HepG2 (cell line): ENCODE measurements around the gene PROCR. TPM values are rescaled to one million over a fixed set of nuclear protein-coding genes. Genes with fewer than 3 reads are reported as not detected.

Experiments used
- BHLHE40 ChIP-seq: IDR thresholded peaks from 2 replicates; pipeline ENCODE4 v1.6.1; 2011; ENCODE audit warnings: low read length, improper control_type of control experiment
- DMAP1 ChIP-seq: IDR thresholded peaks from 2 replicates; pipeline ENCODE4 v1.6.1; 2016
- DR1 ChIP-seq: sonication (generic); formaldehyde crosslinking; IDR thresholded peaks from 2 replicates; pipeline ENCODE4 v1.8.0; 2021; ENCODE audit warnings: mild to moderate bottlenecking, missing genetic modification reagents, inconsistent platforms
- GATAD1 ChIP-seq: IDR thresholded peaks from 2 replicates; pipeline ENCODE4 v1.6.1; 2016; ENCODE audit warnings: missing genetic modification reagents, missing compliant biosample characterization
- HES4 ChIP-seq: sonication (generic); formaldehyde crosslinking; IDR thresholded peaks from 2 replicates; pipeline ENCODE4 v1.9.0; 2021; ENCODE audit warnings: mild to moderate bottlenecking, missing genetic modification reagents, borderline replicate concordance
- MTA1 ChIP-seq: sonication (generic); formaldehyde crosslinking; IDR thresholded peaks from 2 replicates; pipeline ENCODE4 v1.4.0; 2020; ENCODE audit warnings: missing genetic modification reagents, mild to moderate bottlenecking, borderline replicate concordance
- NFIB ChIP-seq: sonication (generic); formaldehyde crosslinking; IDR thresholded peaks from 2 replicates; pipeline ENCODE4 v1.9.0; 2021; ENCODE audit warnings: missing genetic modification reagents, mild to moderate bottlenecking, borderline replicate concordance
- NR2F2 ChIP-seq: IDR thresholded peaks from 2 replicates; pipeline ENCODE4 v1.6.1; 2012; ENCODE audit warnings: low read depth, inconsistent platforms, borderline replicate concordance
- SKI ChIP-seq: fragments of 450-650 bp; IDR thresholded peaks from one replicate; pipeline ENCODE4 v1.6.1; 2018; ENCODE audit warnings: mild to moderate bottlenecking; ENCODE audit not compliant: partially characterized antibody
- TCF7 ChIP-seq: sonication (generic); IDR thresholded peaks from 2 replicates; pipeline ENCODE4 v1.6.1; 2016; ENCODE audit warnings: antibody characterized with exemption, low read depth
- ZFAT ChIP-seq: sonication (generic); formaldehyde crosslinking; conservative IDR thresholded peaks from 2 replicates; pipeline ENCODE4 v1.8.1; 2023; ENCODE audit warnings: missing genetic modification reagents, inconsistent platforms
- ZFYVE20 ChIP-seq: sonication (generic); formaldehyde crosslinking; IDR thresholded peaks from 2 replicates; pipeline ENCODE4 v1.8.0; 2023; ENCODE audit warnings: low read depth, mild to moderate bottlenecking, moderate library complexity, missing genetic modification reagents, borderline replicate concordance
- ZNF30 ChIP-seq: sonication (generic); formaldehyde crosslinking; IDR thresholded peaks from 2 replicates; pipeline ENCODE4 v1.5.0; 2020; ENCODE audit warnings: mild to moderate bottlenecking, missing genetic modification reagents
- ZNF460 ChIP-seq: sonication (generic); formaldehyde crosslinking; IDR thresholded peaks from 2 replicates; pipeline ENCODE4 v1.5.1; 2020; ENCODE audit warnings: missing genetic modification reagents, mild to moderate bottlenecking, borderline replicate concordance
- ZNF766 ChIP-seq: sonication (generic); formaldehyde crosslinking; IDR thresholded peaks from 2 replicates; pipeline ENCODE4 v1.5.0; 2020; ENCODE audit warnings: missing genetic modification reagents, borderline replicate concordance
- polyA plus RNA-seq, 8 experiments: library from polyadenylated mRNA; depleted of rRNA in 3 of 8; stranded (reverse) in 7 of 8; unstranded in 1 of 8; fragments of >200 nt; fragmentation: Illumina TruSeq in 4 of 8; extraction: Trizol in 4 of 8; gene quantifications; 2 replicates each; pipeline versions ENCODE4 v1.2.1 to v1.2.3, GENCODE V29; 2011 to 2016; ENCODE audit warnings: low read depth in 4 of 8, missing spikeins in 1 of 8, mixed read lengths in 1 of 8; ENCODE audit not compliant: insufficient read depth in 1 of 8
- total RNA-seq, 5 experiments: library from RNA; depleted of rRNA; stranded (reverse); fragments of >200 nt; fragmentation: Illumina TruSeq; extraction: Trizol; gene quantifications; 2 replicates each; pipeline ENCODE4 v1.2.3, GENCODE V29; 2016; ENCODE audit warnings: low read depth in 1 of 5
- TF ChIP-seq, protein P1 (sequence below): sonication (generic); formaldehyde crosslinking; IDR thresholded peaks from 2 replicates; pipeline ENCODE4 v1.8.0; 2023; ENCODE audit warnings: mild to moderate bottlenecking, missing genetic modification reagents
- TF ChIP-seq, protein P2 (sequence below): sonication (generic); formaldehyde crosslinking; IDR thresholded peaks from 2 replicates; pipeline ENCODE4 v1.8.1; 2023; ENCODE audit warnings: mild to moderate bottlenecking, missing genetic modification reagents
- TF ChIP-seq, protein P3 (sequence below): conservative IDR thresholded peaks from 2 replicates; pipeline ENCODE4 v1.6.1; 2018; ENCODE audit warnings: missing genetic modification reagents
- TF ChIP-seq, protein P4 (sequence below): sonication (generic); formaldehyde crosslinking; conservative IDR thresholded peaks from 2 replicates; pipeline ENCODE4 v1.4.0; 2020; ENCODE audit warnings: mild to moderate bottlenecking, missing genetic modification reagents, moderate library complexity
- TF ChIP-seq, protein P5 (sequence below): sonication (generic); formaldehyde crosslinking; IDR thresholded peaks from 2 replicates; pipeline ENCODE4 v1.9.0; 2022; ENCODE audit warnings: missing genetic modification reagents, mild to moderate bottlenecking, borderline replicate concordance
- TF ChIP-seq, protein P6 (sequence below): sonication (generic); formaldehyde crosslinking; IDR thresholded peaks from 2 replicates; pipeline ENCODE4 v1.8.1; 2023; ENCODE audit warnings: mild to moderate bottlenecking, missing genetic modification reagents, borderline replicate concordance

Gene PROCR
- total and polyA plus RNA-seq, 2 of the 13 experiments (the other 11 are each of a cell fraction or from before 2014, with no cell fraction given) = 1.4 to 1.7 TPM

DNA sequence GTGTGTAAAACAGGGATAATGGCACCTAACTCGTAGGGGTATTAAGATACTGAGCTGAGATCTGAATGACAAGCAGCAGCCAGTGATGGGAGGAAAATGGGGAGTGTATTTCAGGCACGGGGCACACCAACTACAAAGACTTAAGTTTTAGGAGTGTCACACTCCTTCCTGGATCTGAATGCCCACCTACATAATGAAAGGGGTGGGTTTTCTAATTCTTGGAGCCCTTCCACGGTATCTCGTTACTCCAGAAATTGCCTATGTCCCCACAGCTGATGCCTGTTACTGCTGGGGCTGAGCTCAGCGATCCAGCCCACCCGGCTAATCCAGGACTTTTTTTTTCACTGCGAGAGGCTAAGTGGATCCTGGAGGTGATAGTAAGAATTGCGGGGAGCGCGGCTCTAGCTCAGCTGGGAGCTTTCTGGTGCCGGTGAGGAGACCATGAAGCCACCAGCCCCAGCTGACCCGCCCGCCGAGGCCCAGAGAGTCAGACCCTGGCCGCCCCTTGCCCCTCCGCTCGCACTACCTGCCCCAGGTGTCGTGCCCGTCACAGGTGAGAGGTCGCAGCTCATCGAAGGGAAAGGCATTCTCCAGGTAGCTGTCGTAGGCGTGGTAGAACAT is 25.5 kb upstream of the PROCR start (continued):
- TF ChIP-seq ZNF460 (no peak), NR2F2 (no peak), DR1 (no peak), SKI (no peak), GATAD1 (CRISPR knock-in tag) (no peak), MTA1 (peak; percentile 82; the same call in 1 of the 2 replicates), ZFAT (no peak), ZNF30 (CRISPR knock-in tag) (0 out of 2 replicates have a peak, but pooled peaks have one; percentile 65), BHLHE40 (no peak), NFIB (CRISPR knock-in tag) (no peak), HES4 (CRISPR knock-in tag) (0 out of 2 replicates have a peak, but pooled peaks have one; percentile 57), DMAP1 (CRISPR knock-in tag) (no peak; the same call in 1 of the 2 replicates), TCF7 (no peak), ZNF766 (no peak), ZFYVE20 (CRISPR knock-in tag) (no peak)
- TF ChIP-seq, protein P1, sequence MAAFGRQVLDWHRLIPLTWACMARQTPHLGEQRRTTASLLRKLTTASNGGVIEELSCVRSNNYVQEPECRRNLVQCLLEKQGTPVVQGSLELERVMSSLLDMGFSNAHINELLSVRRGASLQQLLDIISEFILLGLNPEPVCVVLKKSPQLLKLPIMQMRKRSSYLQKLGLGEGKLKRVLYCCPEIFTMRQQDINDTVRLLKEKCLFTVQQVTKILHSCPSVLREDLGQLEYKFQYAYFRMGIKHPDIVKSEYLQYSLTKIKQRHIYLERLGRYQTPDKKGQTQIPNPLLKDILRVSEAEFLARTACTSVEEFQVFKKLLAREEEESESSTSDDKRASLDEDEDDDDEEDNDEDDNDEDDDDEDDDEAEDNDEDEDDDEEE (CRISPR knock-in tag) = peak; percentile 87
- TF ChIP-seq, protein P2, sequence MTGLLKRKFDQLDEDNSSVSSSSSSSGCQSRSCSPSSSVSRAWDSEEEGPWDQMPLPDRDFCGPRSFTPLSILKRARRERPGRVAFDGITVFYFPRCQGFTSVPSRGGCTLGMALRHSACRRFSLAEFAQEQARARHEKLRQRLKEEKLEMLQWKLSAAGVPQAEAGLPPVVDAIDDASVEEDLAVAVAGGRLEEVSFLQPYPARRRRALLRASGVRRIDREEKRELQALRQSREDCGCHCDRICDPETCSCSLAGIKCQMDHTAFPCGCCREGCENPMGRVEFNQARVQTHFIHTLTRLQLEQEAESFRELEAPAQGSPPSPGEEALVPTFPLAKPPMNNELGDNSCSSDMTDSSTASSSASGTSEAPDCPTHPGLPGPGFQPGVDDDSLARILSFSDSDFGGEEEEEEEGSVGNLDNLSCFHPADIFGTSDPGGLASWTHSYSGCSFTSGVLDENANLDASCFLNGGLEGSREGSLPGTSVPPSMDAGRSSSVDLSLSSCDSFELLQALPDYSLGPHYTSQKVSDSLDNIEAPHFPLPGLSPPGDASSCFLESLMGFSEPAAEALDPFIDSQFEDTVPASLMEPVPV (CRISPR knock-in tag) = no peak; the same call in 1 of the 2 replicates
- TF ChIP-seq, protein P3, sequence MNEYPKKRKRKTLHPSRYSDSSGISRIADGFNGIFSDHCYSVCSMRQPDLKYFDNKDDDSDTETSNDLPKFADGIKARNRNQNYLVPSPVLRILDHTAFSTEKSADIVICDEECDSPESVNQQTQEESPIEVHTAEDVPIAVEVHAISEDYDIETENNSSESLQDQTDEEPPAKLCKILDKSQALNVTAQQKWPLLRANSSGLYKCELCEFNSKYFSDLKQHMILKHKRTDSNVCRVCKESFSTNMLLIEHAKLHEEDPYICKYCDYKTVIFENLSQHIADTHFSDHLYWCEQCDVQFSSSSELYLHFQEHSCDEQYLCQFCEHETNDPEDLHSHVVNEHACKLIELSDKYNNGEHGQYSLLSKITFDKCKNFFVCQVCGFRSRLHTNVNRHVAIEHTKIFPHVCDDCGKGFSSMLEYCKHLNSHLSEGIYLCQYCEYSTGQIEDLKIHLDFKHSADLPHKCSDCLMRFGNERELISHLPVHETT = no peak
- TF ChIP-seq, protein P4, sequence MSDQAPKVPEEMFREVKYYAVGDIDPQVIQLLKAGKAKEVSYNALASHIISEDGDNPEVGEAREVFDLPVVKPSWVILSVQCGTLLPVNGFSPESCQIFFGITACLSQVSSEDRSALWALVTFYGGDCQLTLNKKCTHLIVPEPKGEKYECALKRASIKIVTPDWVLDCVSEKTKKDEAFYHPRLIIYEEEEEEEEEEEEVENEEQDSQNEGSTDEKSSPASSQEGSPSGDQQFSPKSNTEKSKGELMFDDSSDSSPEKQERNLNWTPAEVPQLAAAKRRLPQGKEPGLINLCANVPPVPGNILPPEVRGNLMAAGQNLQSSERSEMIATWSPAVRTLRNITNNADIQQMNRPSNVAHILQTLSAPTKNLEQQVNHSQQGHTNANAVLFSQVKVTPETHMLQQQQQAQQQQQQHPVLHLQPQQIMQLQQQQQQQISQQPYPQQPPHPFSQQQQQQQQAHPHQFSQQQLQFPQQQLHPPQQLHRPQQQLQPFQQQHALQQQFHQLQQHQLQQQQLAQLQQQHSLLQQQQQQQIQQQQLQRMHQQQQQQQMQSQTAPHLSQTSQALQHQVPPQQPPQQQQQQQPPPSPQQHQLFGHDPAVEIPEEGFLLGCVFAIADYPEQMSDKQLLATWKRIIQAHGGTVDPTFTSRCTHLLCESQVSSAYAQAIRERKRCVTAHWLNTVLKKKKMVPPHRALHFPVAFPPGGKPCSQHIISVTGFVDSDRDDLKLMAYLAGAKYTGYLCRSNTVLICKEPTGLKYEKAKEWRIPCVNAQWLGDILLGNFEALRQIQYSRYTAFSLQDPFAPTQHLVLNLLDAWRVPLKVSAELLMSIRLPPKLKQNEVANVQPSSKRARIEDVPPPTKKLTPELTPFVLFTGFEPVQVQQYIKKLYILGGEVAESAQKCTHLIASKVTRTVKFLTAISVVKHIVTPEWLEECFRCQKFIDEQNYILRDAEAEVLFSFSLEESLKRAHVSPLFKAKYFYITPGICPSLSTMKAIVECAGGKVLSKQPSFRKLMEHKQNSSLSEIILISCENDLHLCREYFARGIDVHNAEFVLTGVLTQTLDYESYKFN (CRISPR knock-in tag) = no peak
- TF ChIP-seq, protein P5, sequence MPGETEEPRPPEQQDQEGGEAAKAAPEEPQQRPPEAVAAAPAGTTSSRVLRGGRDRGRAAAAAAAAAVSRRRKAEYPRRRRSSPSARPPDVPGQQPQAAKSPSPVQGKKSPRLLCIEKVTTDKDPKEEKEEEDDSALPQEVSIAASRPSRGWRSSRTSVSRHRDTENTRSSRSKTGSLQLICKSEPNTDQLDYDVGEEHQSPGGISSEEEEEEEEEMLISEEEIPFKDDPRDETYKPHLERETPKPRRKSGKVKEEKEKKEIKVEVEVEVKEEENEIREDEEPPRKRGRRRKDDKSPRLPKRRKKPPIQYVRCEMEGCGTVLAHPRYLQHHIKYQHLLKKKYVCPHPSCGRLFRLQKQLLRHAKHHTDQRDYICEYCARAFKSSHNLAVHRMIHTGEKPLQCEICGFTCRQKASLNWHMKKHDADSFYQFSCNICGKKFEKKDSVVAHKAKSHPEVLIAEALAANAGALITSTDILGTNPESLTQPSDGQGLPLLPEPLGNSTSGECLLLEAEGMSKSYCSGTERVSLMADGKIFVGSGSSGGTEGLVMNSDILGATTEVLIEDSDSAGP (CRISPR knock-in tag) = no peak
- TF ChIP-seq, protein P6, sequence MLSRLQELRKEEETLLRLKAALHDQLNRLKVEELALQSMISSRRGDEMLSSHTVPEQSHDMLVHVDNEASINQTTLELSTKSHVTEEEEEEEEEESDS (CRISPR knock-in tag) = no peak
